Stimulated activated CD4-positive, alpha-beta T cell treated with anti-CD3 and anti-CD28 coated beads, TNF-alpha, amount 100 ng/mL, for 1 hour (primary cell): Measurements from ENCODE around the gene CCNQ.

Source experiments
- DNase-seq, 3 donors: peaks; one replicate each; pipeline ENCODE4 v3.0.0-alpha.2; 2020; ENCODE audit warnings: low read depth in 3 of 3, low spot score in 1 of 3

The CCNQ gene

GRCh38 chrX:153539171-153539978 is 59.6 kb downstream of the CCNQ start:
- DNase-seq = peak; percentile 9 to 31 (median 28)

- DNase-seq = no peak
Measured at GRCh38 chrX:153538424-153538823, 60.5 kb downstream of the CCNQ start.
